T47D (cell line): ENCODE data around the gene STK32C.

Experiments
- DNase-seq, 2 experiments: peaks; one replicate each; pipeline versions ENCODE4 v3.0.0 to v3.0.0-alpha.2; 2011 to 2012; ENCODE audit warnings: low read depth in 1 of 2, low spot score in 1 of 2
- JUND ChIP-seq: IDR thresholded peaks from 2 replicates; pipeline ENCODE4 v1.6.1; 2012; ENCODE audit warnings: low read depth
- in situ Hi-C: cut with HindIII; loops from 2 replicates; pipeline ENCODE4 v1.10.0; 2016; ENCODE audit warnings: low sequenced_read_pairs, low pct_unique_long_range_greater_than_20kb

The STK32C gene

DNA sequence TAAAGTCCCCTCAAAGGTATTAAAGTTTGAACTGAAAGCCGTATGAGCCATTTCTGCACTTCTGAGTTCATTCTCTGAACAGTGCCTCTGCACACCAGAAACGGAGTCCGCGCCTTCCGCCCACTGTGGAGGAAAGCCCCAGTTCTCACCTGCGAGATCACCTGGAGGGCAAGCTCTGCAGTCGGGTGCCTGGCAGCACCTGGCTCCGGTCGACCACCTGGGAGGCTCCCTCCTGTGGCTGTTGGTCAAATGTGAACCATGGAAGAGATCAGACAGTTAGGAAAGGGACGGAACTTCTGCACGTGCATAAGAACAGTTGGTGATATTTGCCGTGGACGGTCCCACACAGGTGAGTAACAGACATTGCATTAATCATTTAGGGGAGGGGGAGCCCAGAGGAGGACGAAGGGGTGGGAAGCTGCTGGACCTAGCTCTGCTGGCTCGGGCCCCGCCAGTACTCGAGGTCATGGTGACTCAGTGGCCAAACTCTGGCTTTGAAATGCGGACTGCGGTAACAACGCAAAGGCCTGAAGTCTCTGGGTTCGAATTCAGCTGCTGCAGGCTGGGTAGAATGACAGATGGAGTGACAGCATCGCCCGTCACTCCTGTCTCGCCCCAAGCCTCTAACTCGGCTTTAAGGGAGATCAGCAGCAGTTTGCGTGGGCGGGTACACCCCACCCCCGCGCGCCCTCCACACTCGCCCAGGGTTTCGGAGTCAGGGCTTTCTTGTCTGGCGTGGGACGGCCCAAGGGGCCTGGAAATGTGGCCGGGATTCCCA is 122.7 kb downstream of the STK32C start:
- in situ Hi-C loops: no loop called here
- DNase-seq: no peak
- TF ChIP-seq JUND: no peak

DNA sequence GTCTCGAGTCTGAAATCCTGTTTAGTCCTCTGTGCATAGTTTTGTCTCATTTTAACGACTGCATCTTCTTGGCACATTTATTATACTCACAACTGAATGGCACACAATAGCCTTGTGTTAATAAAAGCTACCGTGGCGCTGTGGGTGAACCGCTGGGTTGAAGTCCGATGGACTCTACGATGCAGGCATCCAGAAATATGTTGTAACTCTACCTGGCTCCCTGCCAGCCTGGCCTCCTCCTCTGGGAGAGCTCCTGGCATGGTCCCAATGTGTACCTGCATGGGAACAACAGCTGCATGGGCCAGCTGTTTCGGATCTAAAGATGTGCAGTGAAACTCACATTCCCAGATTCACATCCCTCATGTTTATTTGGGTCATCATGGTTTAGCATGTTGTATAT is 124.7 kb downstream of the STK32C start:
- no peak for TF ChIP-seq JUND
- DNase-seq: no peak
- in situ Hi-C loops: no loop called here

DNA sequence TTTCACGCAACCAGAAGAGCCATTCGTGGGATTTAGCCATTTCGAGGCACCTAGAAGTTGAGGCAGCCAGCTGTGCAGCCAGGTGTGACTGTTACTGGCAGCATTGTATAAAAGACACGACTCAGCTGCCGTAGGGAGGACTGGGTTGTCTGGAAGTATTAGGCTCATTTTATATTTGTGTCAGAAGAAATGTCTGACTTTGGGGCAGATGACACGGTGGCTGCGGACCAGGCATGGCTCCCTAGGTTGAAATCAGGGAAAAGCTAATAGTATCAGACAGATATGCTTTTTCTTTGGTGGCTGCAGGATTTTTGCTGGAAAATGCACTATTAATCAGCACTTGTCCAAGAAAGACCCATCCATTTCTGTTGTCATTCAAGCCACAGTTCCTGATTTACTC is 125.2 kb downstream of the STK32C start:
- in situ Hi-C loops: no loop called here
- DNase-seq: no peak
- TF ChIP-seq JUND: no peak

DNA sequence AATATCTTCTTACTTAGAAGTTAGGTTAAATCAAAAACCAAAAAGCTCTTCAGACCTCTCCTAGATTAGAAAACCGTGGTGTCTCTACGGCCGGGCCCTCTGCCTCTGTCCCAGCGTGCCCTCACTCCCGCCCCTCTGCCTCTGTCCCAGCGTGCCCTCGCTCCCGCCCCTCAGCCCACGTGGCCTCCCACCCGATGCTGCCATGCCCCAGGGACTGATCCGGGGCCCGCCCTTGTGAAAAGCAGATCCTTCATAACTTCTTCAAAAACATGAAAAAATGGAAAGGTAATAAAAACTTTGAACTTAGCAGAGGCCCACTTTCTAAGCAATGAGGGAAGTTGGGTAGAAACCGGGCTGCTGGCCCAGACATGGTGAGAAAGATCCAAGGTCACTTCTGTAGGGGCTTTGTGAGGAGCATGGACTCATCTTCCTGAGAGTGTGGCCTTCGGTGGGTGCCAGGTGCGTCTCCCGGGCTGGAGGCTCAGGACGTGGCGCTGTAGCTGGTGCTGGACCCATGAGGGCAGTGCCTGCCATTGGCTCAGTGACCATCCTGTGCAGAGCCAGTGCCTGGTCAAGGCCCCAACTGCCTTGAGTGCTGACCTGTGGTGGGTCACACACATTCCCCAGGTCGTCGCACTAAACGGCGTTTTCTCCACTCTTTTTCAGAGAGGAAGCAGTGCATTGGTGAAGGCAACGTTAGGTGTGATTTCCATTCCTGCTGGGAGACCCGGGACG is 125.9 kb downstream of the STK32C start:
- TF ChIP-seq JUND: no peak

DNA sequence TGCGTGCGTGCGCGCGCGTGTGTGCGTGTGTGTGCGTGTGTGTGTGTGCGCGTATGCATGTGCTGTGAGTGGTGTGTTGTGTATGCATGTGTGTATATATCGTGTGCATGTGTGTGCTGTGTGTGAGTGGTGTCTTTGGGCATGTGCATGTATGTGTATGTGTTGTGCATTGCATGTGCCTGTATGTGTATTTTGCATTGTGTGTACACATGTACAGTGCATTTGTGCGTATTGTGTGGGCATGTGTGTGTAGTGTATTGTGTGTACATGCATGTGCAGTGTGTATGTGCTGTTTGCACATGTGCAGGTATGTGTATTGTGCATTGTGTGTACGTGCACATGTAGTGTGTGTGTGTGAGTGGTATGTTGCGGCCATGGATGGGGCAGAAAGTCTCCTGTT is 127.0 kb downstream of the STK32C start:
- in situ Hi-C loops: no loop called here
- no peak for DNase-seq
- TF ChIP-seq JUND: no peak

More for the DNA sequence above, 125.9 kb downstream of the STK32C start:
- in situ Hi-C loops: no loop called here
- no peak for DNase-seq

DNA sequence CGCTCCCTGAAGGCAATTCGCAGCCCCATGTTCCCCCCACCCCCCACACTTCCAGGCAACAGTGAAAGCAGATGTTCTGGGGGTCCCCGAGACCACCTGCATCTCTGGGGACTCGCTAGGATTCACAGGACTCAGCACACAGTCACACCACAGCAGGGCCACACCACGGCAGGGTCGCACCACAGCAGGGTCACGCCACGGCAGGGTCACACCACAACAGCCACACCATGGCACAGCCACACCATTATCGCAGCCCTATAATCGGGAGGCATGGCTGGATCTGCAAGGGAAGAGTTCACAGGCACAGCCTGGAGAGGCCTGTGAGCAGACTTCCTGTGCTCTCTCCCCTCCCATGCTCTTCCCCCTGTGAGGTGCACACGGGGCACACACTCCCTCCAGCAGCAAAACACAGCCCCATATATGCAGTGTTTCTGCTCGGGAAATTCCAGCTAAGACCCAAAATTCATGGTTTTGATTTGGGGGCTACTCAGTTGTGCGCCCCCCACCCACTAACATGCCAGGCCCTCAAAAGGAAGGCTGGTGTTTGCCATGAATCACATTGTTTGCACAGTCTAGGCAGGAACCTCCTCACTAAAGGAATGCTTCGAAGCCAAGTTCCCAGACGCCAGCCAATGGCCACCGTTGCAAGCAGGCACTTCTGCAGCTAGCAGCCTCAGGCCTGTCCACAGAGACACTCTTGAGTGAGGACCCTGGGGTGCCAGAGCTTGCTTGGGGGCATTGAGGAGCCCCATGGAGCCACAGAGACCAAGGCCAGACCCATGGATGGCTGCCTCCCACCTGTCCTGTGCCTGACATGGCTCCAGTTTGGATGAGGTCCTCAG is 128.0 kb downstream of the STK32C start:
- in situ Hi-C loops: no loop called here
- no peak for TF ChIP-seq JUND
- DNase-seq: no peak

DNA sequence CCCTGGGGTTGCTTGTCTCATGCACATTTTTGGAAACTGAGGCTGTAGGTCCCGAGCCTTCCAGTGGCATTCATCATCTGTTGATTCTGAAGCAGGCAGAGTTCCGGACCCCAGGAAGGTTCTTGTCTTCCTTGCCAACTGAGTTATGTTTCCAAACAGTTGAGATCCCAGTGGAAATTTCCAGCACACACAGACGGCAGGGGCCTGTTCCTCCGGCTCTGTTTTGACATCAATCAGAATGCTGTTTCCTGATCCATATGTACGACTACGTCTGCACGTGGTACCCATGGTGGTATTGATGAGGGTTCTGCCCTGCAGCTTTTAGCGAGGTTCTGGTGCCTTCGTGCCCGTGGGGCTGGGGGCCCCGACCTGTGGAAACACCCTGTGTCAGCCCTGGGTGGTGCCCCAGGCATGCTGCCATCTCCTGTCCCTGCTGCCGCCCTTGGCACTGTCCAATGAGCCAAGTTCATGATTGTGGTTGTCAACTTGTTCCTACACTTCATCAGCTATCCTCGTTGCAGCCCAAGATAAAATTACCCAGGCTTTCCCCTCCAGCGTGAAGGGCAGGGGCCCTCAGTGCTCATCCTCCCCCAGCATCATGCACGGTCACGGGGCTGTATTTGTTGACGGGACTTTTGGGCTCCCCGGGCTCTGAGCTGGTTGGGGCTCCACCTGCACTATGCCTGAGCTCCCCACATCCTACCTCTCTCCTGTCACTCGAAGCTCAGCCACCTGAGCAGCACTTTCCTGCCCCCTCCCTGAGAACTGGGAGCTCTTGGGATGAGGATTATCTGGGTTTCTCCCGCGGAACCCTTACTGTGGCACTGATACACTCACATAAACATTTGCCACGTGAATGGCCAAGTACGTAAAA is 128.8 kb downstream of the STK32C start:
- DNase-seq: no peak
- TF ChIP-seq JUND: no peak
- in situ Hi-C loops: no loop called here

DNA sequence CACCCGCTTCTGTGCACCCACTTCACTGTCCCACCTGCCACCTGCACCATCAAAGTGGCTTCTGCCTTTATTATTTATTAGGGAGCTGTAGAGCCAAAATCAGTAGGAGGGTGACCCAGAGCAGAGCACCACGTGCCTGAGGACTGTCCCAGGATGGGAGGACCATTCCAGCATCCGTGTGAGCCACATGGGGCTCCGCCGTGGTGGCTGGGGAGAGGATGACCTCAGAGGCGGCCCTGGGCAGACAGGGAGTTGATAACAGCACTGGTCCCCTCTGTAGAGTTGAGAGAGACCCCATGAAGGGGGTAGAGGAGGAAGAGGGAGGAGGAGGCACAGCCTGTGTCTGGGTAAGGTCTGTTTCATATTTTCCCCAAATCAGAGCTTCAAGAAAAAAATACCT is 129.7 kb downstream of the STK32C start:
- no peak for TF ChIP-seq JUND
- in situ Hi-C loops: no loop called here
- DNase-seq: no peak

DNA sequence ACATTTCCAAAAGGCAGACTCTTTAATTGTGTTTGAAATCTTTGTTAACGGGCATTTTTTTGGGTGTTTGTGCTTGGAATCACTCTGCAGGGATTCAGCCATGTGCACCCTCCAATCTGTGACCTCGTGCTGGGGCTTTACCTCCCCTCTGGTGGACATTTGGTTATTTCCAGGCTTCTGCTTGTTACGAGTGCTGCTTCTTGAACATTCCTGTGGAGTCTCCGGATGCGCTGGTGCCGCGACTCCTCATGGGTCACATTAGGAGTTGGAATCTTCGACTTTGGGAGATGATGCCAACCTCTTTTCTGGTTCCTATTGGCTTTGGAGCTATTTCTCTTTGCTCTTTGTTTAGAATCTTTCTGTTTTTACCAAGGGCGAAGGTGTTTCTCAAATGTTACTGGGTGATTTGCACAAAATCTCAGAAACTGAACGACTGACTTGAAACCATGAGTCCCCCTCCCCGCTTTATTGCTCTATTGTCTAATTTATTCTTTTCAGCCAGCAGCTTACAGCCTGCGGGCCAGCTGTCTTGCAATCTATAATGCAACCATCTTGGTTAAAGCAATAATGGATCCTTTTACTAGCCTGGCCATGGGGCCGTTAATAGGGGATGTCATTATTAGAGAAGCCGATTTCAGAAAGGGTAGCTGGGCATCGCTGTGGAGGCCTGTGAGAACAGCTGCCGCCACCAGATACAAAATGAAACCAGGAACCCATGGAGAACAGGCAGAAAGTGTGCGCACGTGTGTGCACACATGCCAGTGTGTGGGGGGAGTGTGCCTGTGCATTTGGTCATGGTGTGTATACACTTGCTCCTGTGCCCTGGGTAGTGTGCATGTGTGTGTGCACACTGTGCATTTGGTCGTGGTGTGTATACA is 130.9 kb downstream of the STK32C start:
- in situ Hi-C loops: no loop called here
- TF ChIP-seq JUND: no peak
- no peak for DNase-seq

DNA sequence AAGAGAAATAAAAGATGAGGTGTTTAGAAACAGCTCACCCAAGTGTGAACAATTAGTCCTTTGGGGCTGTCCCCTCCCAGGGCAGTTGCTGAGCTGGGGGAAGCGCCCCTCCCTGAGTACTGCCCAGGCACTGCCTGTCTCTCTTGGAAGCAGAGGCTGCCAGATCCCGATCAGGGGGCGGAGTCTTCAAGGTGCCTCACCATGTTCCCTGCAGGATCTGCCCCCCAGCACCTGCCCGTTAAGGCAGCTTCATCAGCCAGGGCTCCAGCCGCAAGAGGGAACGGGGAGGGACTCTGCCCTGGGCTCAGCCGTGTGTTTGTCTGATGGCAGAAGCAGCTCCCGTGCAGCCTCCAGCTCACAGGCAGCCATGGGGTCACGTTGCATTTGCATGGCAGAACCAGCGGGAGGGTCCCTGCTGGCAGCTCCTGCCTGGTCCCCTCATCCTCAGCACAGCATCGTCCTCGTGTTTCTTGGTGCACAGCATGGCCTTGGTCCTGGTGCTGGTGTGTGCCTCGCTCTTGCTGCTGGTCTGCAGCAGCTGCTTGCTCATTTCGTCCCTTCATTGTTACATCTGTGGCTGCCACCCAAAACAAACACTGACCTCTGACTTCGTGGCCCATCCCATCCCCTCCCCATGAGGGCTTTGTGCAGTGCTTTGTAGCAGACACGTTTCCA is 131.7 kb downstream of the STK32C start:
- in situ Hi-C loops: no loop called here
- no peak for TF ChIP-seq JUND
- no peak for DNase-seq

DNA sequence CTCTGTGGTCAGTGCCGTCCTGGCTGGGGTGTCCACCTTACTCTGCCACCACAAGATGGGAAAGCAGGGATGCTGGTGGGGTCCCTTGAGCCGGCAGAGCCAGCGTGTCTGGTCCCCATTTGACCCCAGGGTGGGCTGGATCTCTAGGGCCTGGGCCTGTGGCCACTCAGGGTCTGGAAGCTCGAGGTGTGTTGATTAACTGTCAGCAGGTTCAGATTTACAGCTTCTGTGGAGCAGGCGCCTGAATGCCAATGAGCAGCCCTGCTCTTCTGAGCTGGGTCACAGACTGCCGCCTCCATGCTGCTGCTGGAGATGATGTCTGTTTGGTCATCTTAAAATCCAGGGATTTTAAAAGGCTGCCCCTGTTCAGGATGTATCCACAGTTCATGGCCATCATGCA is 132.3 kb downstream of the STK32C start:
- in situ Hi-C loops: no loop called here
- no peak for DNase-seq
- TF ChIP-seq JUND: no peak
